HG03196 (cell line): ENCODE results near the gene B4GAT1.
"Not testable (repeated sequence)": the region's sequence is repeated elsewhere in the genome, so short reads cannot be mapped to it uniquely, and the experiment has no call there.

Experiments
- ATAC-seq: cut with Tn5 transposase; IDR thresholded peaks from one replicate; pipeline ENCODE4 v1.9.1; 2021; ENCODE audit not compliant: unreplicated experiment

The B4GAT1 gene

GRCh38 chr11:66326261-66327111, 20.9 kb downstream of the B4GAT1 start:
- no peak for ATAC-seq

DNA sequence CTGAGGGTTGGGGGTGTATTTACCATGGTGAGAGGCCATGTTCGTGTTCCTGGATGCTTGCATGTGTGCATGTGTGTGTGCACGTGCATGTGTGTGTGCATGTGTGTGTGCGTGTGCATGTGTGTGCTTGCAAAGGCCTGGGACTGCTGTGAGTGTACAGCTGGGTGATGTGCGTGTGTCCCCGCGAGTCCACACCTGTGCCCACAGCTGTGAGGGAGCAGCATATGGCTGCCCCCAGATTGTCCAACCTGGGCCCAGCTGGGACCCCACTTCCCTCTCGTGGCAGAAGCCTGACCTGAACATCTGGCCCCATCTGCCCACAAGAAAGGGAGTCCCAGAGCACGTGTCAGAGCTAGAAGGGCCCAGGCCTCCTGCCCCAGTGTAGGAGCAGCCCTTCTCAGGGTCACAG, 22.2 kb downstream of the B4GAT1 start:
- ATAC-seq, result no peak

- ATAC-seq, result no peak
Observed at GRCh38 chr11:66324664-66325063, 22.8 kb downstream of the B4GAT1 start.

DNA sequence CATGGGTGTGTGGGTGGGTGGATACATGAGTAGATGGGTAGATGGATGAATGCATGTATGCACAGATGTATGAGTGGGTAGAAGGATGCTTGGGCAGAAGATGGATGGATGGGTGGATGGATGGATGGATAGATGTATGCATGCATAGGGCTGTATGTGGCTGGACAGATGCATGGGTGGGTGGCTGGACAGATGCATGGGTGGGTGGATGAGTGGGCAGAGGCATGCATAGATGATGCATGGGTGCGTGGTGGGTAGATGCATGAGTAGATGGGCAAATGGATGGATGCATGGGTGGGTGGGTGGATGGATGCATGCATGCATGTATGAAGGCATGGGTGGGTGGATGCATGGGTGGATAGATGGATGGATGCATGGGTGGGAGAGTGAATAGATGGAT, 23.7 kb downstream of the B4GAT1 start:
- ATAC-seq, result no peak

DNA sequence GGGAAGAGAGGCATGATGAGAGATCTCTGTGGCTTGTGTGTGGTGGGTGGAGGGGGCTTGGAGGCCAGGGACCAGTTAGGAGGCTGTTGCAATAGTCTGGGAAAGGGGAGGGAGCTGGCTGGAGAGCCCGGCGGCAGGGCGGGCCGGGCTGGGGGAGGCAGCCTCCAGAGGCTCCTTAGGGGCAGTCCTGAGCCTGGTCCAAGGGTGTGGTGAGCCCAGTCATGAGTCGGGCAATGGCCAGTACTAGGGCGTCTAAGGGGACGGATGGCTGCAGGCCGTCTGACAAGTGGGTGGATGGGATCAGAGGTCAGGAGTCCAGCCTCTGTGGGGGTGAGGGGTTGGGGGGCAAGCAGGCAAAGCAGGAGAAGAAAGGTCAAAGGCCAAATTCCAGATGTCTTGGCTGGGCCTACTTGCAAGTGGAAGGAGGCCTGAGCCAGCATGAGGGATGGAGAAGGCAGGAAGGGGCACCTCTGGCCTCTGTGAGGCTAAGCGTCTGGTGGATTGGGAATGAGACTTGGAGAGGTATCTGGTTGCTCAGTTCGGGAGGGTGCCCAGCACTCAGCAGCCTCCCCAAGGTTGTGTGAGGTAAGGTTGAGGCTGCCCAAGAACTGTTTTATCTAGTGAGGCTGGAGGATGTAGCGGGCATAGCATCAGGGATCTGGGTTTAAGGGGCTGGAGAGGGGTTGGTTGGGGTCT, 24.5 kb downstream of the B4GAT1 start:
- ATAC-seq, result no peak

DNA sequence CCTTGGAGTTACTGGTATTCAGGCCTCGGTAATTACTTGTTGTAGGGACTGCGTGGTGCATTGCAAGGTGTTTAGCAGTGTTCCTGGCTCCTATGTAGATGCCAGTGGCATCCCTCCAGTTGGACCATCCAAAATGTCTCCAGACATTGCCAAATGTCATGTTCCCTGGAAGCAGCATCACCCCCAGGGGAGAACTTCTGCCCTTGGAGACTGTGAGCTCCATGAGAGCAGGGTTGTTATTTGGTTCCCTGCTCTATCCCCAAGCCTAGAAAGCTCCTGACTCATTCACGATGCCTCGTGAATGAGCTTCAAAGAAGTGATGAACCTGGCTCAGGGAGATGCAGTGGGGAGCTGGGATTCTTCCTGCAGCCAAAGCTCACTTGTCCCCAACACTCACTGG, 25.8 kb downstream of the B4GAT1 start:
- no peak for ATAC-seq

GRCh38 chr11:66320748-66321147, 26.7 kb downstream of the B4GAT1 start:
- ATAC-seq, result not testable (repeated sequence)

- ATAC-seq, result not testable (repeated sequence)
Observed at GRCh38 chr11:66320289-66320688, 27.1 kb downstream of the B4GAT1 start.

- ATAC-seq, result no peak
Observed at GRCh38 chr11:66318600-66318970, 28.8 kb downstream of the B4GAT1 start.

- ATAC-seq, result no peak
Observed at GRCh38 chr11:66317723-66318599, 29.5 kb downstream of the B4GAT1 start.

GRCh38 chr11:66317322-66317722, 30.1 kb downstream of the B4GAT1 start:
- ATAC-seq, result no peak

DNA sequence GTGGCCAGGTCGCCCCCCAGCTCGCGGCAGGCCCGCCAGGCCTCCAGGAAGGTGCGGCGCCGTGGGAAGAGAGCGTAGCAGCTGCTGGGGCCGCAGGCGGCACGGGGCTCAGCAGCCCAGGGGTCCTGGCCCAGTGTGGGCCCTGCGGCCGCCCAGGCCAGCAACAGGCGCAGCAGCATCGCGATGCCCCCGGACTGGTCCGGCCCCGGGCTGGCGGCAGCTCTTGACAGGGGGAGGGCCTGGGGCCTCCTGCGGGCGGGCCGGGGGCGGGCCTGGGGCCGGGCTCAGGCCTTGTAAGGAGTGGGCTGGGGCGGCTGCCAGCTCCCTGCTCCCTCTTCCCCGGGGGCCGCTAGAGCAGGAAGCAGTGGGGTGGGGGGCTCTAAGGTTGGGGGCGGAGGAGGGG, 30.6 kb downstream of the B4GAT1 start, which contains the start of gene CD248:
Gene CD248 (minus strand): TSS at position 196 of the 403 bp plus-strand sequence. CDS start 17 bp downstream, at position 179.
- ATAC-seq, result no peak

DNA sequence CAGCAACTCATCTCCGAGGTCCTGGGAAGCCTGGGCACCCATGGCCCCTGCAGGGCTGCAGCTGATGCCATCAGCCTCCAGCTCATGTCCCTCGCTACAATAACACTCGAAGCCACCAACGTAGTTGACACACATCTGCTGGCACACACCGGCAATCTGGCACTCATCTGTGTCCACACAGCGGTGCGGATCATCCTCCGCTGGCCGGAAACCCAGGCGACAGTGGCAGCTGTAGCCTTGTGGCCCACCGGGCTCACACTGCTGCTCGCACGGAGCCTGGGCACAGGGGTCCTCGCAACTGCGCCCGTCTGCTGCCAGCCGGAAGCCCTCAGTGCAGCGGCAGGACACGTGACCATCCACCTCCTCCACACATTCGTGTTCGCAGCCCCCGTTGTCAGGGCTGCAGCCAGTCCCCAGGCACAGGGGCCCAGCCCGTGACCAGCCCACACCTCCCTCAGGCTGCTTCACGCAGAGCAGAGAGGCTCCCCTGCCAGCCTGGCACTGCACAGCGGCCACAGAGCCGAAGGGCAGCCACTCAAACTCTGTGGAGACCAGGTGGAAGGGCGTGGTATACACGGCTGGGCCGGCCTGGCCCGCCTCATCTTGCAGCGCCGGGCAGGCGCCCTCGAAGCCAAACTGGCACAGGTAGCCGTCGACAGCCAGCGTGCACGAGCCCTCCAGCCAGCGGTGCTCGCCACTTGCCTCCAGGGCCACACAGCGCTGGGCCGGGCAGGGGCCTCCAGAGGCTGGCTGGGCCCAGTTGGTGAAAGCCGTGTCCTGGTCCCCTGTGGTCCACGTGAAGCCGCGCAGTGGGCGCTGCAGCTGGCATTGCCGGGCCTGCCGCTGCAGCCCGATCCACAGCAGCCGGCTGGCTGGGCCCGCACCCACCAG, 31.3 kb downstream of the B4GAT1 start:
- ATAC-seq, result no peak

DNA sequence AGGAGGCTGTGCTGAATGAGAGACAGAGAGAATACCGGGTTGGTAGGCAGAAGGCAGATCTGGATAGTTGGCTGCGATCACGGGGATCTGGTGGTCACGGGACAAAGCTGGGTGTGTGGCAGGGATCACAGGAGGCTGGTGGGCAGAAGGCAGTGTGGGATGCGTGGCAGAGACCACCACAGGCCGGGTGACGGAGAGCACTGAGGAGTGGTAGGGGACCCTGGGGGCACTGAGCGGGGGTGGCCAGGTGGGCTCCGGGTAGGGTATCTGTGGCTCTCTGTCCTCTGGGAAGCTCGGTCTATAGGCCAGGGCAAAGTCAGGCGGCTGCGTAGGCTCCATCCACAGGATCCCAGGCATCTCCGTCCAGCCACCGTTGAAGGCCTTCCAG, 31.9 kb downstream of the B4GAT1 start:
- ATAC-seq, result no peak

DNA sequence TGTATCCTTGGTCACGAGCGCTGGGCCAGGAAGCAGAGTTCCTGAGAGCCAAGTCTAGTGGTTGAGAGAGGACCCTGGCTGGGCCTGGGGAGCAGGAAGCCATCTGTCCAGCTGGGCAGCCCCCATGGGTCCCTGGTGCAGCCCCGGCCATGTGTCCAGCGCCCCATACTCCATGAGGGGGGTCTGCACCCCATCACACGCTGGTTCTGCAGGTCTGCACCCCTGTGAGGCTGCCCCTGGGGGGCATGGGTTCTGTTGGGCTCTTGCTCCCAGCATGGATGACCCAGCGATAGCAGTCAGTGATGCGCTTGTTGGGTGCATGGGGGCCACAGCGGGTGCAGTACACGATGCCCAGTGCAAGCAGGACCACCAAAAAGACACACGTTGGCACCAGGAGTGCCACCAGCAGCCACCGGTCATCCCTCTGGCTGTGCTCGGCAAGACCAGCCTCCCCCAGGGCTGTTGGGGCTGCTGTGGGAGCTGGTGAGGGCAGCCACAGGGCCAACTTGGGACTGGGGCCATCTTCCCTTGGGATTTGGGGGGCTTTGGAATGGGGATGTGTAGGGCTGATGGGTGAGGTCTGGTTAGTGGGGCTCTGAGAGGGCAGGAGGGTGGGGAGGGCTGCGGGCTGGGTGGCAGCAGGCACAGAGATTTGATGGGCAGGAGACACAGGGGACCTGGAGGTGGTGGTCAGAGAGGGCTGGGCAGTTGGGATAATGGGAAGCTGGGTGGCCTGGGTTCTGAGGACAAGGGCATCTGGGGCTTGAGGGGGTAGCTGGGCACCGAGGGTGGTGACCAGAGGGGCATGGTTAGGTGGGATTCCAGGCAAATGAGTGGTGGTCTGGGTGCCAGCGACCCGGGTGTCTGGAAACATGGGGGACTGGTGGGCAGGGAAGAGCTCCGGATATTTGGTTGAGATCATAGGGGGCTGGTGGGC, 32.6 kb downstream of the B4GAT1 start:
- no peak for ATAC-seq

GRCh38 chr11:66314186-66314501, 33.3 kb downstream of the B4GAT1 start:
- no peak for ATAC-seq

GRCh38 chr11:66313321-66314185, 33.9 kb downstream of the B4GAT1 start:
- no peak for ATAC-seq

DNA sequence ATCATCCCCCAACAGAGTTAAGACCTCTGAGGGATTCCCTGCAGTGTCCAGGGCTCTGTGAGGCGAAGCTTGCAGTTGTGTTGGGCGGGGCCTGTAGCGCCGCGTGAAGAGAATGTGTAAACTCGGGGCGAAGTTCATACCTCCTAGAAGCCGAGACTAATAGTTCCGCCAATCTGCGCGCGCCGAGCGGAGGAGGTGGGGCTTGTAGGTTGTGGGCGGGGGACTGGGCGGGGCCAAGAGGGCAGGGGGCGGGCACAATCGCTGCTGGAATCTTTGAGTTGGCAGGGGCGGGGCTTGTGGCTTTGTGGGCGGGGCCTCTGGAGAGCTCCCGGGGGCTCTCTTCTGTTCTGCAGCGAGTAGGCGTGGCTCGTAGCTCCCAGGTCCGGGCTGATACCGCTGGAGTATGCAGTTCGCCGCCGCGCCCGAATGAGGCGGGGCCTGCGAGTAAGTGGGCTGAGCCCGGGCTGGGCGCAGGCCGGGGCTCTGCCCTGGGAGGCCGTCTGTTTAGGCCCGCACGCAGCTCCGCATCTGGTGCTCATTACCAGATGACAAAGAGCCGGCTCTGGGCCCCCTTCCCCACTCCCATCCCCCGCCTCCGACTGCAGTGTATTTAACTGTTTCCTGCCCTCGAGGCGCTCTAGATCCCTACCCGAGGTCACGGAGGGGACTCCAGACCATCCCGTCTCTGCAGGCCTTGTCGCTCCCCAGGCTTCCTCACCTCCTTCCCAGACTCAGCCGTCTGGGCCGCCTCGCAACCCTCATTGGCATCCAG, 34.7 kb downstream of the B4GAT1 start:
- peak; percentile 60 for ATAC-seq
